Measurements from ENCODE around the gene FAM131B. TPM values are rescaled to one million over a fixed set of nuclear protein-coding genes. Genes with fewer than 3 reads are reported as not detected.

Gene FAM131B
- total RNA-seq, 4 donors from 2014 or later, result 0.11 to 0.54 TPM; not detected in 2

GRCh38 chr7:143322760-143323633, 39.5 kb downstream of the FAM131B start:
- WGBS, 2 donors, result 77 to 78% methylated on average over 23 of the region's 23 CpGs
- TF ChIP-seq, protein P1, sequence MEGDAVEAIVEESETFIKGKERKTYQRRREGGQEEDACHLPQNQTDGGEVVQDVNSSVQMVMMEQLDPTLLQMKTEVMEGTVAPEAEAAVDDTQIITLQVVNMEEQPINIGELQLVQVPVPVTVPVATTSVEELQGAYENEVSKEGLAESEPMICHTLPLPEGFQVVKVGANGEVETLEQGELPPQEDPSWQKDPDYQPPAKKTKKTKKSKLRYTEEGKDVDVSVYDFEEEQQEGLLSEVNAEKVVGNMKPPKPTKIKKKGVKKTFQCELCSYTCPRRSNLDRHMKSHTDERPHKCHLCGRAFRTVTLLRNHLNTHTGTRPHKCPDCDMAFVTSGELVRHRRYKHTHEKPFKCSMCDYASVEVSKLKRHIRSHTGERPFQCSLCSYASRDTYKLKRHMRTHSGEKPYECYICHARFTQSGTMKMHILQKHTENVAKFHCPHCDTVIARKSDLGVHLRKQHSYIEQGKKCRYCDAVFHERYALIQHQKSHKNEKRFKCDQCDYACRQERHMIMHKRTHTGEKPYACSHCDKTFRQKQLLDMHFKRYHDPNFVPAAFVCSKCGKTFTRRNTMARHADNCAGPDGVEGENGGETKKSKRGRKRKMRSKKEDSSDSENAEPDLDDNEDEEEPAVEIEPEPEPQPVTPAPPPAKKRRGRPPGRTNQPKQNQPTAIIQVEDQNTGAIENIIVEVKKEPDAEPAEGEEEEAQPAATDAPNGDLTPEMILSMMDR (IDR thresholded peaks at IDR 0.05), result no peak
- TF ChIP-seq POLR2A (IDR thresholded peaks at IDR 0.05), result no peak
- no peaks in the 10 kb centered on the region for H3K27me3 ChIP-seq
- no peak overlapping the region for H3K4me3 ChIP-seq (replicated peaks in 1 of 3)
- no peak for DNase-seq
- H3K4me1 ChIP-seq, result peaks cover 0 to 13% of the 10 kb centered on the region in 2 donors
- H3K36me3 ChIP-seq, result no peaks in the 10 kb centered on the region
- H3K27ac ChIP-seq, result no peak overlapping the region
- no peaks in the 10 kb centered on the region for H3K9me3 ChIP-seq
- intact Hi-C loops (cut with DNase I), result loop anchor here (5.0 kb wide), 1 partner anchor 39 kb away; the partner anchor contains the start of gene FAM131B

- H3K4me3 ChIP-seq (replicated peaks in 1 of 3), result no peak overlapping the region
- intact Hi-C loops (cut with DNase I), result loop anchor here (5.0 kb wide), 1 partner anchor 41 kb away; the partner anchor contains the start of gene FAM131B
- TF ChIP-seq POLR2A (IDR thresholded peaks at IDR 0.05), result no peak
- TF ChIP-seq, protein P1 (IDR thresholded peaks at IDR 0.05), result no peak
- 91 to 94% methylated on average over 4 of the region's 4 CpGs for WGBS, 2 donors
- no peaks in the 10 kb centered on the region for H3K36me3 ChIP-seq
- H3K4me1 ChIP-seq, result peaks cover 8 to 15% of the 10 kb centered on the region in 2 donors
- no peak for DNase-seq
- no peaks in the 10 kb centered on the region for H3K9me3 ChIP-seq
- no peak overlapping the region for H3K27ac ChIP-seq
- H3K27me3 ChIP-seq, result no peaks in the 10 kb centered on the region
Observed at GRCh38 chr7:143321734-143322133, 40.8 kb downstream of the FAM131B start.

GRCh38 chr7:143321242-143321641, 41.3 kb downstream of the FAM131B start:
- Histone ChIP-seq H3K9me3 (no peaks in the 10 kb centered on the region), H3K27ac (no peak overlapping the region), H3K27me3 (no peaks in the 10 kb centered on the region), H3K4me3 (replicated peaks in 1 of 3) (no peak overlapping the region), H3K4me1 (peaks cover 13 to 20% of the 10 kb centered on the region in 2 donors), H3K36me3 (no peaks in the 10 kb centered on the region)
- WGBS, 2 donors, result 92 to 99% methylated on average over 10 of the region's 10 CpGs
- intact Hi-C loops (cut with DNase I), result loop anchor here (5.0 kb wide), 1 partner anchor 41 kb away; the partner anchor contains the start of gene FAM131B
- TF ChIP-seq, protein P1 (IDR thresholded peaks at IDR 0.05), result no peak
- no peak for TF ChIP-seq POLR2A (IDR thresholded peaks at IDR 0.05)
- DNase-seq, result no peak

GRCh38 chr7:143320620-143321019, 41.9 kb downstream of the FAM131B start:
- no peak overlapping the region for H3K4me3 ChIP-seq (replicated peaks in 1 of 3)
- H3K27ac ChIP-seq, result no peak overlapping the region
- WGBS, 2 donors, result 71 to 77% methylated on average over 8 to 9 of the region's 9 CpGs
- no peaks in the 10 kb centered on the region for H3K27me3 ChIP-seq
- peaks cover 15 to 24% of the 10 kb centered on the region in 2 donors for H3K4me1 ChIP-seq
- no peaks in the 10 kb centered on the region for H3K9me3 ChIP-seq
- intact Hi-C loops (cut with DNase I), result loop anchor here (5.0 kb wide), 1 partner anchor 42 kb away; the partner anchor contains the start of gene FAM131B
- DNase-seq, result peak in 1 of 2 donors; percentile 20
- H3K36me3 ChIP-seq, result no peaks in the 10 kb centered on the region
- no peak for TF ChIP-seq POLR2A (IDR thresholded peaks at IDR 0.05)
- TF ChIP-seq, protein P1 (IDR thresholded peaks at IDR 0.05), result no peak

DNA sequence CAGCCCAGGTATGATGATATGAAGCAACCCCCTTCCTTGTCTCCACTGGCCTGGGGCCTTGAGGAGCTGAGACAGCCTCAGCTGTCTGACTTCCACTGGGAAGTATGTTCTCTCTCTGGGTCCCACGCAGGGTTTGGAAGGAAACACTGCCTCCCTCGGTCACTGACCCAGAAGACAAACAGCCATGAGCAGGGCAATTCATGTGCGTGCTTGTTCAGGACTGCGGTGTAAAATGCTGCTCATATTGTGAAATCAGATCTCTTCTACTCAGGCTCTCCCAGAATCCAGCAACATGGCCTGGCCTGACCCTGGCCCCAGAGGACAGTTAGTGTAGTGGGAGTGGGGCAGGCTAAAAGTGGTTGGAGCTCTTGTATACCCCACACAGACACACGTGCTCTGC, 43.9 kb downstream of the FAM131B start:
- no peak overlapping the region for H3K4me3 ChIP-seq (replicated peaks in 1 of 3)
- no peaks in the 10 kb centered on the region for H3K27me3 ChIP-seq
- H3K27ac ChIP-seq, result no peak overlapping the region
- TF ChIP-seq POLR2A (IDR thresholded peaks at IDR 0.05), result no peak
- TF ChIP-seq, protein P1 (IDR thresholded peaks at IDR 0.05), result no peak
- peak; percentile 10 to 24 for DNase-seq
- peaks cover 15 to 22% of the 10 kb centered on the region in 2 donors for H3K4me1 ChIP-seq
- no peaks in the 10 kb centered on the region for H3K36me3 ChIP-seq
- intact Hi-C loops (cut with DNase I), result no loop called here
- WGBS, 2 donors, result 35 to 42% methylated on average over 3 to 5 of the region's 5 CpGs
- no peaks in the 10 kb centered on the region for H3K9me3 ChIP-seq

All from thyroid gland (tissue), 4 donors.